T-helper 17 cell (primary cell): ENCODE measurements around the gene SRGAP2B. TPM values are rescaled to one million over a fixed set of nuclear protein-coding genes. Genes with fewer than 3 reads are reported as not detected.
A peak's percentile ranks its signal among the peaks of the same experiment; 100 is the strongest.
"Not testable (repeated sequence)": the region's sequence is repeated elsewhere in the genome, so short reads cannot be mapped to it uniquely, and the experiment has no call there.

Source experiments
- ATAC-seq: fragments of 150-1000 bp; cut with Tn5 transposase; 2 replicates; pipeline ENCODE4 v1.10.0; 2021; ENCODE audit warnings: mild to moderate bottlenecking, moderate library complexity
- DNase-seq, 3 donors: peaks; one replicate each; pipeline versions ENCODE4 v3.0.0 to v3.0.0-alpha.2; 2020 to 2021
- H3K9me3 ChIP-seq: one replicate; pipeline ENCODE4 v1.7.0; 2013; ENCODE audit warnings: low read length, mild to moderate bottlenecking; ENCODE audit not compliant: control insufficient read depth, poor library complexity, severe bottlenecking
- H3K27ac Mint-ChIP-seq: one replicate; pipeline ENCODE4 v1.8.0; 2022; ENCODE audit warnings: mild to moderate bottlenecking, moderate library complexity, mixed read lengths
- H3K27me3 Mint-ChIP-seq: one replicate; pipeline ENCODE4 v1.8.0; 2022; ENCODE audit warnings: mixed read lengths
- H3K36me3 Mint-ChIP-seq: one replicate; pipeline ENCODE4 v1.8.0; 2022; ENCODE audit warnings: low read depth, mixed read lengths
- H3K4me1 Mint-ChIP-seq: one replicate; pipeline ENCODE4 v1.8.0; 2022; ENCODE audit warnings: mild to moderate bottlenecking, mixed read lengths
- H3K4me3 Mint-ChIP-seq: one replicate; pipeline ENCODE4 v1.8.0; 2022; ENCODE audit warnings: mild to moderate bottlenecking, moderate library complexity, mixed read lengths
- total RNA-seq, 4 donors: library from RNA in 2 of 4; stranded (reverse) in 2 of 4; gene quantifications; one replicate each; pipeline ENCODE4 v1.2.3 and lab custom pipeline; 2022 to 2026

The SRGAP2B gene
- total RNA-seq, 2 donors from 2014 or later: 22.5 to 23.0 TPM

DNA sequence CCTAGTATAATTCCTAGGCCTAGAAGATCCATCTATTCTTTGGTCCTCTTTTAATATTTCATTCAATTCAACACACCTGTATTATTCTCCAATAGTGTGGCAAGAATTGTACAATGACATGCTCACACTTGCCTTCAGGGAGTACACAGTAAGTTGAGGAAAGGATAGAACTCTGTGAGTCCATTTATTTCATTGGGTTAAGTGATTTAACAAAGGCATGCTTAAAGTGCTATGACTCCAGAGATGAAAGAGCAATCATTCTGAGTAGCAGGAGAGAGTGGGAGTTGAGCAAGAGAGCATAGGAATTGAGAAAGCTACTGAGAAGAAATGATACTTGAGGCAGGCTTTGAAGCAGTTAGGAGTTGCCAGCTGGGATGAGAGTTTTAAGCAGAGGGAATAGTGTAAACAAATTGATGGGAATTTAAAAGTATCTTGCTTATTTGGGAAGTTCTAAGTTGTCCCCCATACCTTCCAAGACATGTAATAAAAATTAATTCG is 19.5 kb upstream of the SRGAP2B start:
- ATAC-seq, H3K4me3 Mint-ChIP-seq, H3K9me3 ChIP-seq, H3K27me3 Mint-ChIP-seq, H3K27ac Mint-ChIP-seq, DNase-seq, H3K4me1 Mint-ChIP-seq, H3K36me3 Mint-ChIP-seq: not testable (repeated sequence)

DNA sequence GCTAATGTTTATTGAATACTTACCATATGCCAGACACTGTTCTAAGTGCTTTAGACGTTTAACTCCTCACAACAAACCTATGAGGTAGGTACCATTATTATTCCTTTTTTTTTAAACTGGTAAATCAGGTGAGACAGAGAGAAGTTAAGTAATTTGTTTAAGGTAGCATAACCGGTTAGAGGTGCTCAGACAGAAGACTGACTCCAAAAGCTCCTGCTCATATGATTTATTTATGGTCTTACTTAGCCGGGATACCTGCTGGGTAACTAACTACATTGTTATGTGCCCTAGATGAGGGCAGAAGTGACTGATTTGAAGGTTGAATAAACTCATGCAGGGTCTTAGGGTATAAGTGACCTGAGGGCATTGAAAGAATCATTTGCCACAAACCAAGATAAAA is 17.6 kb upstream of the SRGAP2B start:
- not testable (repeated sequence) for H3K4me1 Mint-ChIP-seq, H3K27me3 Mint-ChIP-seq, ATAC-seq, H3K9me3 ChIP-seq, H3K4me3 Mint-ChIP-seq, DNase-seq, H3K27ac Mint-ChIP-seq, H3K36me3 Mint-ChIP-seq

DNA sequence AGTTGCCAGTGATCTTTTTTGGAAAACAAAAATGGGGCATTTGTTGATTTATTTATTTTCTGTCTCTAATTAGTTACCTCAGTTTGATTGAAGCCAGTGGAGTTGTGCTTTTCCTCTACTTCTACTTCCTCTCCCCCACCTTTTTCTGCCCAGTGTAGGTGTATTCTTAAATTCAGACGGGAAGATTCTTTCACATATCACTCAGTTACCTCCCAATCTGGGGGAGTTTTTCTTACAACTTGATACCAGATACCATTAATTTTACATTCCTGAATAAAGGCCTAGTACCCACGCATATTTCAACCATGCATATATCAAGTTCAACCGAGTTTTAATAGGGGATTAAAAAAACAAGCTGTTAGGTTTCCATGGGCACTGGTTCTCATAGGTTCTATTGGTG is 16.5 kb upstream of the SRGAP2B start:
- not testable (repeated sequence) for ATAC-seq, H3K36me3 Mint-ChIP-seq, H3K9me3 ChIP-seq, H3K4me3 Mint-ChIP-seq, H3K27ac Mint-ChIP-seq, DNase-seq, H3K27me3 Mint-ChIP-seq, H3K4me1 Mint-ChIP-seq

DNA sequence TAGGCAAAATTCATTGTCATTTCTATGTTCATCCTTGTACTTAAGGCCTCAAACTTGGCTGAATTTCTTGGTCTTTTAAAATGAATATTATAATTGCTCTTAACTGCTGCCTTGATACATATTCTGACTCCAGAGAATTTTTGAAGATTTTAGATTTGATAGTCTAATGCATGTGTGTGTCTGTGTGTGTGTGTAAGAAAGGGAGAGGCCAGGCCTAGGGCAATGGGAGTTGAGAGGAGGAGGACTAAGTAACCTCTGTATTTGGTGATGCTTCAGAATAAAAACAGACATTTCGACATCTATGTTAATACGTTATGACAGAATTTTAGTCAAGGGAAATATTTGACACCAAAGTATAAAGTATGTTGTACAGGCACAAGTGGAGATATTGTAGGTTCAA is 8.2 kb upstream of the SRGAP2B start:
- H3K9me3 ChIP-seq, DNase-seq, H3K27ac Mint-ChIP-seq, H3K27me3 Mint-ChIP-seq, ATAC-seq, H3K4me1 Mint-ChIP-seq, H3K4me3 Mint-ChIP-seq, H3K36me3 Mint-ChIP-seq: not testable (repeated sequence)

DNA sequence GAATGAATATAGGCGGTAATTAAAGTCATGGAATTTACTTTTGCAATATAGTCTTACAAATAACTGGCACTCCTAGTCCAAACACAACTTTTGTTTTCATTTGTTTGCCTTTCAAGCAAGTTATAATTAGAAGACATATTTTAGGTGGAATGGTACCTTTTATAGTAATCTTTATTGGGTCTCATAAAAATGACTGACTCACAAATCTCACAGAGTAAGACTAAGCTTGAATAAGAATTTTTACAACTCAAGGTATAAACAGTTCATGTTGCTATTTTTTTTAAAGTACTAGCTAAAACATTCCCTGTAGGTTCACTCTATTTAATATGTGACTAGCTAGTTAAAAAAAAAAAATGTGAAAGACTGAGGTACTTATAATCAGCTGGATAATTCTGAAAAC is 6.6 kb upstream of the SRGAP2B start:
- H3K9me3 ChIP-seq, H3K27ac Mint-ChIP-seq, H3K4me3 Mint-ChIP-seq, DNase-seq, H3K27me3 Mint-ChIP-seq, H3K36me3 Mint-ChIP-seq, ATAC-seq, H3K4me1 Mint-ChIP-seq: not testable (repeated sequence)

DNA sequence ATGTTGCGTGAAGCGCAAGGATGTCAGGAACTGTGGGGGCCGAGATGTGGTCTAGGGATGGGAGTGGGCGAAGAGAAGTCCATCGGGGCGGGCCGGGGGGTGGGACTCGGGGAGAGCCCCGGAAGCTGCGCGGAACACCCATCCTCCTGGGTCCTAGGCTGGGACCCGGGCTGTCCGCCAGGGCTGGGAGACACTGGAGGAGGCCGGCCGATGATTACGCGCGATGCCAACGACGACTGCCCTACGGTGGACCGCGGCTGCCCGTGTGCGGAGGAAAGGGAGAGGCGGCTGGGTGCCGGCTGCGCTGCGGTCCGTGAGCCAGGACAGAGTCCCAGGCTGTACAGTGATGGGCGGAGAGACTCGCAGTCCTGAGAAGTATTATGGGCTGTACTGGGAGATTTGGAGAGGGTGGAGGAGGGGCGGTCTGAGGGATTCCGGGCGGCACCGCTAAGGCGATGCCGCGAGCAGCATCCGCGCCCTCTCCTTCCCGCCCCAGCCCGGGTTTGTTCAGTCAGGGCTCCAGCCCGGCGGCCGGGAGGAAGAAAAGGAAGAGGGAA is 395 bp downstream of the SRGAP2B start:
- H3K36me3 Mint-ChIP-seq, H3K4me1 Mint-ChIP-seq, H3K27me3 Mint-ChIP-seq, H3K4me3 Mint-ChIP-seq, DNase-seq, H3K27ac Mint-ChIP-seq, H3K9me3 ChIP-seq, ATAC-seq: not testable (repeated sequence)

GRCh38 chr1:145093517-145094149 is 1.5 kb downstream of the SRGAP2B start:
- H3K27ac Mint-ChIP-seq: peak overlapping the region; percentile 60
- not testable (repeated sequence) for H3K27me3 Mint-ChIP-seq

DNA sequence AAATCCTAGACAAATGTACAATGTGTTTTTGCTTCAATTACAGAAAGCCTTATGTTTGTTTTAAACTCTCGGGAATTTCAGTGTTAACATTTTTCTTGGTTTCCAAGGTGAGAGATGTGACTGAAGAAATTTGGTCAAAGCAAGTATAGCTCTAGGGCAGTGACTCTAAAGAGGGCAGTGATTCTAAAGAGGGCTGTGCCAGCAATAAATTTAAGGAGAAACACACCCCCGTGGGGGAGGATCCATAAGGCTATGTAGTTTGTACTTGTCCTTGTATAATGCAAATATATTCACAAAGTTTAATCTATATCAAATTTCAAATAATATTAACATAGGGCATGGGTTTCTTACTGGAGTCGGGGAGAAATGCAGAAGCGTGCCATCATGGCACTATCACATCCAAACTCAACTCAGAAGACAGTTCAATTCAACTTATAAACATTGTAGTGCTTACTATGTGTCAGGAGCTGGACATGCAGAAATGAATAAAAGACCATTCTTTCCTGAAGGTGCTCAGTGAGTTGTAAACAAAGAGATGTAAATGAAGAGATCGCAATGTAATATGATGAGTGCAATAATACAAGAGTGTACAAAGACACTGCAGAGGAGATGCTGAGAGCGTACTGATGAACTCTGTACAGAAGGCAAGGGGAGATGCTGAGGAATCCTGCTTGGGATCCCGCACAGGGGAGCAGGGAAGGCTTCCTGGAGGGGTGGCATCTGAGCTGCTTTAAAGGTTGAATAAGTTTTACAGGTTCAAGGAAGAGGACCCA is 12.5 kb downstream of the SRGAP2B start:
- H3K4me3 Mint-ChIP-seq, H3K36me3 Mint-ChIP-seq: not testable (repeated sequence)

More at GRCh38 chr1:145093517-145094149, 1.5 kb downstream of the SRGAP2B start:
- H3K4me1 Mint-ChIP-seq, H3K9me3 ChIP-seq, H3K36me3 Mint-ChIP-seq, ATAC-seq: not testable (repeated sequence)
- peak in 1 of 3 donors; percentile 9 for DNase-seq
- peak overlapping the region; percentile 93 for H3K4me3 Mint-ChIP-seq

DNA sequence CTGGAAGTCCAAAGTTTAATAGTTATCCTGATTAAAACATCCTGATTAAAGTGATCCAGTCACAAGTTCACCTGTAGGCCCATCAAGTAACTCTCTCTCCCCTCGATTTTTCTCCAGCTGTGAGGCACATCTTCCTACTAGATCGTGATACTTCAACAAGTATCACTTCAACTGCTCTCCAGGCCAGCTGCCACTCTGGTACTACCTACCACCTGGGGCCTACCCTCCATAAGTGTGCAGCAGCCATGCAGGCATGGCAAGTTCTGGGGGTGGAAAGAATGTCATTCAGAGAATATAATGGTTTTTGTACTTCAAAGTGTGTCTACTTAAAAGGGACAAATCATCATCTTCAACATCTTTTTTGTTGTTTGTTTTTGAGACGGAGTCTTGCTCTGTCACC is 14.9 kb downstream of the SRGAP2B start:
- not testable (repeated sequence) for H3K4me3 Mint-ChIP-seq, DNase-seq, H3K4me1 Mint-ChIP-seq, ATAC-seq, H3K9me3 ChIP-seq, H3K27me3 Mint-ChIP-seq, H3K27ac Mint-ChIP-seq, H3K36me3 Mint-ChIP-seq

More for the DNA sequence above, 12.5 kb downstream of the SRGAP2B start:
- DNase-seq, ATAC-seq, H3K27me3 Mint-ChIP-seq, H3K9me3 ChIP-seq, H3K4me1 Mint-ChIP-seq, H3K27ac Mint-ChIP-seq: not testable (repeated sequence)

DNA sequence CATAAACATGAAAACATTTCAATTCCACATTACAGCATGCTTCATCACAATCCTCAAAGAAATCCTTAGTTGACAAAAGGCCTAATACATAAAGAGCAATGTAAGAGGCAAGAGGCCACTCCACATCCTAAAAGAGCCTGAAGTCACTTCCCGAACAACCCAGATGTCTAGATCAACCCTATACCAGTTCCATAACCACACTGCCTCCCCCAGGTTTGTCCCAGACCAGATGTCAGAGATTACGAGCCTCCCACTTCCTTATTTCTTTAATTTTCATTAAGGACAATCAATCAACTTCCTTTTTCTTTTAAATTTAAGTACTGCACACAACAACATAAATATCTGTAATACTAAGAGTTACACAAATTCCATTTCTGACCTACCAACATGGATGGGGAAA is 15.4 kb downstream of the SRGAP2B start:
- not testable (repeated sequence) for ATAC-seq, H3K9me3 ChIP-seq, H3K27me3 Mint-ChIP-seq, H3K4me1 Mint-ChIP-seq, H3K4me3 Mint-ChIP-seq, DNase-seq, H3K27ac Mint-ChIP-seq, H3K36me3 Mint-ChIP-seq

DNA sequence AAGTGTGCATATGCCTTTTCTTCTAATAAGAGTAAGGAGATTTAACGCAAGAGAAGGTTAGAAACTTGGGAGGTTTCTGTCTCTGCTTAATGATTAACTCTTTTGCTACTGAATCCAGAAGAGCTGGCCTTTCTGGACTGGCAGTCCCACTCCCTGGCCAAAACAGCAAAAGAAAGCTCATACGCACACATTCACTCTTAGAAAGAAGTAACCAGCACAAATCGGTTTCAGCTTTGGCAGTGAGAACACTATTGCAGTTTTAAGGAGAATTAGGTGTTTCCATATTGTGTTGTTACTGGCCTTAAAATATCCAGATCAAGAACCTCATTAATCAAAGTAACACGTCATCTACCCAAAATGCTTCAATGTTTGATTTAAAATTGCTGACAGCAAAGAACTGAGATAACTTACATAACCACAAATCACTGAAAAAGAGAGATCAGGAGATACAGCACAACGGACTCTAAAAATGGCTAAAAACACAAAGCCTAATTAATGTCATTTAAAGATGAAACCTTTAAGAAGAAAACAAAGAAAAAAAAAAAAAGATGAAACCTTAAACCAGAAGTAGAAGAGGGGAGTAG is 16.2 kb downstream of the SRGAP2B start:
- H3K27ac Mint-ChIP-seq, H3K4me1 Mint-ChIP-seq, ATAC-seq, H3K4me3 Mint-ChIP-seq, H3K36me3 Mint-ChIP-seq, H3K27me3 Mint-ChIP-seq, H3K9me3 ChIP-seq, DNase-seq: not testable (repeated sequence)

DNA sequence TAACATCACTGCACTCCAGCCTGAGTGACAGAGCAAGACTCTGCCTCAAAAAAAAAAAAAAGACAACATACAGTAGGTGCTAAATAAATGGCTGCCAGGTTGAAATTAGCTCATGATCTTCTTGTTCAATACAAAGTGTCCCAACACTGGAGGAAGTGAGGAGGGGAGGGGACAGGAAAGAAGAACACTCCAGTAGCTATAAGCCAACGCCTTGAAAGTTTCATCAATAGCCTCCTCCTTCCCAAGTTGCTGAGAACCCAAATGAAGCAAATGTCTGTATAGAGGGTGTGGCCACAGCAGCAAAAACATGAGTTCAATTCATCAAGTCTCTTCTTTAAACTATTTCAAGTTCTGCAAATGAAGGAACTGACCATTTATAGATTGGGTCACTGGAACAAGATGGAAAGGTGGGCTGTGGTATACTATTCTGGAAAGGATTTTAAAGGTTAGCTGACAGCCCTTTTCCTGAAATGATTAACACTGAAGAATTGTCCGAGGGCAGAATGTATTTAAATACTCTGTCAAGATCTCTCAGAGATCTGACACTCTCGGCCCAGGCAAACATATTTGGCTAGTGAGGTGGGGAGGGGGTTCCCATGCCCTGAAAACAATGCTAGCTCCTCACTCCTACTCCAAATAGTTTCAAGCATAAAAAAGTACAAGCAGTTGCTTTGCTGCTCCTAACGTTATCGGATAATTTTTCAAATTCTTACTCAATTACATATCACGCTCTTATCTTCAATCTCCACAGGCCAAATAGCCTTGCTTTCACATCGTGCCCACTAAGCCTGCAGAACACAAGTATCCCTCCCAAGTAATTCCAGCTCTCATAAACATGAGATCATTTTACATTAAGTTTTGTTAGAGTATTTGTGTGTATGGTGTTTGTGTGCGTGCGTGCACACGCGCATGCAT is 17.0 kb downstream of the SRGAP2B start:
- not testable (repeated sequence) for H3K27ac Mint-ChIP-seq, H3K4me3 Mint-ChIP-seq, DNase-seq, H3K27me3 Mint-ChIP-seq, H3K36me3 Mint-ChIP-seq, H3K4me1 Mint-ChIP-seq, H3K9me3 ChIP-seq, ATAC-seq
